H1 (cell line): Measurements from ENCODE around the gene ATP6V1A. TPM values are rescaled to one million over a fixed set of nuclear protein-coding genes. Genes with fewer than 3 reads are reported as not detected.

Experiments used
- CBX5 ChIP-seq: fragments of 300-800, 300-1000 bp; sonication (generic); IDR thresholded peaks from 2 replicates; pipeline ENCODE4 v1.7.1; 2016; ENCODE audit warnings: antibody characterized with exemption, low read length, low read depth
- CTCF ChIP-seq, 3 experiments: IDR thresholded peaks; 1 replicate in 2 of 3; 2 replicates in 1 of 3; pipeline versions ENCODE4 v1.5.1 to v1.6.1; 2011; ENCODE audit warnings: low read length in 3 of 3, mild to moderate bottlenecking in 3 of 3, inconsistent platforms in 2 of 3, low read depth in 1 of 3, moderate library complexity in 1 of 3; ENCODE audit not compliant: insufficient read depth in 1 of 3; ENCODE audit errors: control extremely low read depth in 1 of 3
- HDAC2 ChIP-seq, 2 experiments: fragments of 300-600 bp in 1 of 2; sonication (generic) in 1 of 2; IDR thresholded peaks; 2 replicates each; pipeline ENCODE4 v1.6.1; 2011 to 2012; ENCODE audit warnings: low read depth in 2 of 2, low read length in 2 of 2, mild to moderate bottlenecking in 2 of 2, moderate library complexity in 2 of 2, borderline replicate concordance in 1 of 2, inconsistent platforms in 1 of 2
- KDM1A ChIP-seq: fragments of 200-600, 300-600 bp; sonication (generic); IDR thresholded peaks from 2 replicates; pipeline ENCODE4 v1.7.1; 2016; ENCODE audit warnings: mild to moderate bottlenecking, low read length, borderline replicate concordance
- KDM4A ChIP-seq: IDR thresholded peaks from one replicate; pipeline ENCODE4 v1.7.1; 2012; ENCODE audit warnings: low read depth, mild to moderate bottlenecking, moderate library complexity, low read length, inconsistent platforms; ENCODE audit not compliant: severe bottlenecking
- NRF1 ChIP-seq: IDR thresholded peaks from 2 replicates; pipeline ENCODE4 v1.6.1; 2011; ENCODE audit warnings: mild to moderate bottlenecking, low read depth, low read length, improper control_type of control experiment
- SAP30 ChIP-seq: fragments of 300-600 bp; sonication (generic); IDR thresholded peaks from 2 replicates; pipeline ENCODE4 v1.7.1; 2012; ENCODE audit warnings: low read length, moderate library complexity, mild to moderate bottlenecking, inconsistent platforms; ENCODE audit not compliant: insufficient read depth, insufficient replicate concordance
- SRF ChIP-seq: IDR thresholded peaks from 2 replicates; pipeline ENCODE4 v1.6.1; 2011; ENCODE audit warnings: mild to moderate bottlenecking, low read depth, low read length, moderate library complexity
- TBP ChIP-seq: IDR thresholded peaks from 2 replicates; pipeline ENCODE4 v1.6.1; 2011; ENCODE audit warnings: low read depth, low read length, improper control_type of control experiment
- polyA plus RNA-seq, 7 experiments: library from polyadenylated mRNA; depleted of rRNA in 3 of 7; stranded (reverse) in 5 of 7; unstranded in 2 of 7; fragments of >200 nt in 5 of 7; fragments of 200-250 nt in 2 of 7; gene quantifications; 1 replicate in 5 of 7; 2 replicates in 1 of 7; 4 replicates in 1 of 7; pipeline versions ENCODE4 v1.2.1 to v1.2.3, GENCODE V29; 2011 to 2013; ENCODE audit warnings: missing spikeins in 2 of 7, mixed read lengths in 2 of 7
- total RNA-seq: library from RNA; stranded (reverse); fragmentation: NEBNext Ultra II Directional; extraction: Animal tissue kit (Norgen Biotek cat#: 25700); gene quantifications from 2 replicates; pipeline ENCODE4 v1.2.1, GENCODE V29; 2021

The ATP6V1A gene
- total and polyA plus RNA-seq, 2 of the 8 experiments (the other 6 are each of a cell fraction or from before 2014, with no cell fraction given), result 15.4 to 90.9 TPM

DNA sequence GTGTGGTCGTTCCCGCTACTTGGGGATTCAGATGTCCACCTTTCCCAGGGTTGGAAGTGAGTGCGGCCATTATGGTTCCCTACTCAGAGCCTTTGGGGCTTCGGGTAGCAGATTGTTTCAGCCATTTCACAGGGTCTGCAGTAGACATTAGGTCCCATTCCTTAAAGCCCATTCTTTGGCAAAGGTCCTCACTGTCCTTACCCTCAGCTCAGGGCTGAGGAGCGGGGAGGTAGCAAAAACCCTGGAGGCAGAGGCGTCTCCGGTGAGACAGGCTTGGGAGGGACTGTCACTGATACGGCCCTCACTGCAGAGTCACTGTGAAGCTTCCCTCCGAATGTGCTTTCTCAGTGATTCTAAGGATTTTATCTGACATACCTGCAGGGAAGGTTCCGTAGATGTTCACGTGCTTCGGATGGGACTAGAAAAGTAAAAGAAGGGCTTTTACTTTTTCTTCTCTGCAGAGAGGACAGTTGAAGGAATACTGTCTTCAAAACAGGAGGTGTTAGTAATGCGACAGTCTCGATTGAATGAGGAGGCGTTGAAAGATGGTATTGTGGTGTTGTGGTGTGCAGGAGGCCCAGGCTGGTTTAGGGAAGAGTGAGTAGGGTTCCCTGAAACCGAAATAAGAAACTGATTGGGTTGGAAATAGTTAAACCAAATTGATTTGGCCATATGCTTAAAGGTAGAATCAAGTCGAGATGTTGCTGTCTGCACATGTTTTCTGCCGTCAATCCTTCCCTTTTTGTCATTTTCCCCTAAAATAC lies 630 bp downstream of the ATP6V1A start (continued):
- no peak for TF ChIP-seq CTCF (IDR thresholded peaks at IDR 0.05; ENCODE audit: control extremely low read depth in 1 of 3, insufficient read depth in 1 of 3, low read depth in 1 of 3, low read length in 3 of 3)
- peak; percentile 50 for TF ChIP-seq KDM4A
- TF ChIP-seq SAP30, result peak; percentile 98
- 0 out of 4 replicates have a peak, but pooled peaks of 1 of the 2 experiments have one; percentile 48 for TF ChIP-seq HDAC2 (IDR thresholded peaks at IDR 0.05; ENCODE audit: borderline replicate concordance in 1 of 2, low read depth in 2 of 2, low read length in 2 of 2)
- TF ChIP-seq KDM1A, result no peak
- TF ChIP-seq CBX5, result no peak
- TF ChIP-seq SRF, result no peak
- no peak for TF ChIP-seq NRF1
- no peak for TF ChIP-seq TBP
